GM23338 (cell line): Measurements from ENCODE around the gene SPRY2. TPM values are rescaled to one million over a fixed set of nuclear protein-coding genes. Genes with fewer than 3 reads are reported as not detected.

Source experiments
- ATAC-seq: fragments of 200-7000 bp; cut with Tn5 transposase; 3 replicates; pipeline ENCODE4 v1.9.1; 2020
- DNase-seq: peaks from one replicate; pipeline ENCODE4 v3.0.0-alpha.2; 2015; ENCODE audit warnings: low spot score
- H2AFZ ChIP-seq: fragments of 200-600 bp; sonication (generic); 2 replicates; pipeline ENCODE4 v1.8.0; 2016; ENCODE audit warnings: antibody characterized with exemption, mild to moderate bottlenecking, moderate library complexity
- H3F3A ChIP-seq: fragments of 200-600 bp; sonication (generic); replicated peaks from 2 replicates; pipeline ENCODE4 v1.8.0; 2017; ENCODE audit warnings: antibody characterized with exemption, mixed run types, low read depth
- H3K27ac ChIP-seq: fragments of 200-600 bp; sonication (generic); 2 replicates; pipeline ENCODE4 v1.6.1; 2016; ENCODE audit warnings: low read depth
- H3K27me3 ChIP-seq: fragments of 200-600 bp; sonication (generic); 2 replicates; pipeline ENCODE4 v1.8.0; 2016; ENCODE audit warnings: mild to moderate bottlenecking, mixed run types, moderate library complexity; ENCODE audit not compliant: insufficient read depth
- H3K36me3 ChIP-seq: fragments of 200-600 bp; sonication (generic); 2 replicates; pipeline ENCODE4 v1.8.0; 2016; ENCODE audit warnings: mild to moderate bottlenecking; ENCODE audit not compliant: insufficient read depth
- H3K4me1 ChIP-seq: fragments of 200-600 bp; sonication (generic); 2 replicates; pipeline ENCODE4 v1.8.0; 2016; ENCODE audit warnings: mild to moderate bottlenecking, moderate library complexity; ENCODE audit not compliant: insufficient read depth
- H3K4me2 ChIP-seq: fragments of 200-600 bp; sonication (generic); 2 replicates; pipeline ENCODE4 v1.7.1; 2017; ENCODE audit warnings: mixed run types
- H3K4me3 ChIP-seq: fragments of 200-600 bp; sonication (generic); 2 replicates; pipeline ENCODE4 v1.6.1; 2016; ENCODE audit warnings: mixed run types
- H3K79me2 ChIP-seq: fragments of 200-600 bp; sonication (generic); replicated peaks from 2 replicates; pipeline ENCODE4 v1.8.0; 2017; ENCODE audit warnings: mild to moderate bottlenecking; ENCODE audit not compliant: insufficient read depth
- H3K9me2 ChIP-seq: fragments of 200-600 bp; sonication (generic); 2 replicates; pipeline ENCODE4 v1.8.0; 2017; ENCODE audit not compliant: insufficient read depth
- H4K20me1 ChIP-seq: fragments of 200-600 bp; sonication (generic); replicated peaks from 2 replicates; pipeline ENCODE4 v1.8.0; 2017; ENCODE audit warnings: mild to moderate bottlenecking; ENCODE audit not compliant: insufficient read depth
- H3K27ac Mint-ChIP-seq: 2 replicates; pipeline ENCODE4 v1.8.0; 2020; ENCODE audit warnings: inconsistent platforms, mild to moderate bottlenecking, moderate library complexity, mixed read lengths
- H3K27me3 Mint-ChIP-seq: 3 replicates; pipeline ENCODE4 v1.8.0; 2022; ENCODE audit warnings: low read depth, mild to moderate bottlenecking, moderate library complexity, mixed read lengths, inconsistent platforms; ENCODE audit not compliant: insufficient read depth, poor library complexity
- H3K36me3 Mint-ChIP-seq: 3 replicates; pipeline ENCODE4 v1.8.0; 2021; ENCODE audit warnings: low read depth, mild to moderate bottlenecking, inconsistent platforms, moderate library complexity, mixed read lengths
- H3K4me1 Mint-ChIP-seq: 3 replicates; pipeline ENCODE4 v1.8.0; 2020; ENCODE audit warnings: mild to moderate bottlenecking, inconsistent platforms, mixed read lengths
- H3K4me3 Mint-ChIP-seq: 3 replicates; pipeline ENCODE4 v1.8.0; 2021; ENCODE audit warnings: moderate library complexity, mild to moderate bottlenecking, inconsistent platforms, mixed read lengths
- H3K9me3 Mint-ChIP-seq: 3 replicates; pipeline ENCODE4 v1.8.0; 2020; ENCODE audit warnings: moderate library complexity, mild to moderate bottlenecking, inconsistent platforms, mixed read lengths
- CREB1 ChIP-seq: fragments of 250-450 bp; sonication (Bioruptor Pico); IDR thresholded peaks from 2 replicates; pipeline ENCODE4 v1.5.0; 2020; ENCODE audit warnings: low read depth, mild to moderate bottlenecking, moderate library complexity
- ETS1 ChIP-seq: IDR thresholded peaks from 2 replicates; pipeline ENCODE4 v1.6.1; 2016; ENCODE audit warnings: antibody characterized with exemption
- EZH2 ChIP-seq: fragments of 200-600 bp; sonication (generic); IDR thresholded peaks from one replicate; pipeline ENCODE4 v1.8.0; 2017; ENCODE audit warnings: antibody characterized with exemption, mild to moderate bottlenecking, low read depth; ENCODE audit not compliant: unreplicated experiment
- EZH2phosphoT487 ChIP-seq: fragments of 200-600 bp; sonication (generic); IDR thresholded peaks from one replicate; pipeline ENCODE4 v1.8.1; 2018; ENCODE audit warnings: antibody characterized with exemption; ENCODE audit not compliant: unreplicated experiment
- JUNB ChIP-seq: IDR thresholded peaks from one replicate; pipeline ENCODE4 v1.6.1; 2016; ENCODE audit warnings: antibody characterized with exemption; ENCODE audit not compliant: unreplicated experiment
- NANOG ChIP-seq: IDR thresholded peaks from 2 replicates; pipeline ENCODE4 v1.6.1; 2016; ENCODE audit warnings: antibody characterized with exemption, borderline replicate concordance
- STAT1 ChIP-seq: IDR thresholded peaks from one replicate; pipeline ENCODE4 v1.6.1; 2016; ENCODE audit warnings: antibody characterized with exemption; ENCODE audit not compliant: unreplicated experiment
- ZNF114 ChIP-seq: fragments of 250-450 bp; sonication (Bioruptor Pico); IDR thresholded peaks from 2 replicates; pipeline ENCODE4 v1.5.0; 2020; ENCODE audit warnings: mild to moderate bottlenecking, moderate library complexity
- ZNF331 ChIP-seq: fragments of 250-450 bp; sonication (Bioruptor Pico); IDR thresholded peaks from 2 replicates; pipeline ENCODE4 v1.5.0; 2020; ENCODE audit warnings: low read depth, mild to moderate bottlenecking, moderate library complexity
- polyA plus RNA-seq: library from polyadenylated mRNA; unstranded; fragments of >200 nt; fragmentation: Nextera tagmentation; extraction: Ambion mirVana; gene quantifications from 2 replicates; pipeline ENCODE4 v1.2.1, GENCODE V29; 2016
- total RNA-seq: library from RNA; depleted of rRNA; stranded (reverse); fragments of >200 nt; shearing (Covaris generic); gene quantifications from 2 replicates; pipeline ENCODE4 v1.2.3, GENCODE V29; 2014
- TF ChIP-seq, protein P1 (sequence below): IDR thresholded peaks from one replicate; pipeline ENCODE4 v1.6.1; 2018; ENCODE audit warnings: antibody characterized with exemption; ENCODE audit not compliant: unreplicated experiment
- TF ChIP-seq, protein P2 (sequence below), 2 experiments: fragments of 200-600 bp in 1 of 2; sonication (generic) in 1 of 2; conservative IDR thresholded peaks; 2 replicates each; pipeline versions ENCODE4 v1.5.1 to v1.6.1; 2016 to 2017; ENCODE audit warnings: antibody characterized with exemption in 2 of 2, low read depth in 2 of 2, mild to moderate bottlenecking in 2 of 2, moderate library complexity in 1 of 2
- TF ChIP-seq, protein P3 (sequence below): fragments of 250-450 bp; sonication (Bioruptor Pico); IDR thresholded peaks from 2 replicates; pipeline ENCODE4 v1.5.0; 2020; ENCODE audit warnings: mild to moderate bottlenecking, moderate library complexity

Gene SPRY2
- total and polyA plus RNA-seq, 2 experiments from 2014 or later, result 21.5 to 39.1 TPM

DNA sequence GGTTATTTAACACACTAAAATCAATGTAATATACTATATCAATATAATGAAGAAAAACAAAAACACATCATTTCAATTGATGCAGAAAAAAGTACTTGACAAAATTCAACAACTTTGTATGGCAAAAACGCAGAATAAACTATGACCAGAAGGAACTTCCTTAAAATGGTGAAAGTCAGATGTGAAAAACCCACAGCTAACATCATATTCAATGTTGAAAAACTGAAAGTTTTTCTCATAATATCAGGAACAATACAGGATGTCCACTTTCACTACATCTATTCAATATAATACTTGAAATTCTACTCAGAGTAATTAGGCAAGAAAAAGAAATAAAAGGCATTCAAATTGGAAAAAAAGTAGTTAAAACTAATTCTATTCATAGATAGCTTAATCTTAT is 50.3 kb downstream of the SPRY2 start:
- Mint-ChIP-seq H3K9me3 (peaks cover 8% of the 10 kb centered on the region; the same call in 1 of the 3 replicates), H3K36me3 (peaks cover 3% of the 10 kb centered on the region; the same call in 1 of the 3 replicates), H3K27ac (no peak overlapping the region), H3K4me1 (peaks cover 5% of the 10 kb centered on the region; the same call in 1 of the 3 replicates), H3K27me3 (peaks cover 2% of the 10 kb centered on the region), H3K4me3 (no peak overlapping the region)
- Histone ChIP-seq H3K4me1 (0 out of 2 replicates have a peak, but pooled peaks cover 1% of the 10 kb centered on the region), H3K79me2 (no peaks in the 10 kb centered on the region), H3K4me2 (no peak overlapping the region), H3K27ac (no peak overlapping the region), H3K27me3 (no peaks in the 10 kb centered on the region), H3K4me3 (no peak overlapping the region), H2AFZ (no peak overlapping the region), H3K36me3 (no peaks in the 10 kb centered on the region), H4K20me1 (no peaks in the 10 kb centered on the region), H3F3A (peaks cover 2% of the 10 kb centered on the region; the same call in 1 of the 2 replicates), H3K9me2 (no peaks in the 10 kb centered on the region)
- TF ChIP-seq, protein P1, sequence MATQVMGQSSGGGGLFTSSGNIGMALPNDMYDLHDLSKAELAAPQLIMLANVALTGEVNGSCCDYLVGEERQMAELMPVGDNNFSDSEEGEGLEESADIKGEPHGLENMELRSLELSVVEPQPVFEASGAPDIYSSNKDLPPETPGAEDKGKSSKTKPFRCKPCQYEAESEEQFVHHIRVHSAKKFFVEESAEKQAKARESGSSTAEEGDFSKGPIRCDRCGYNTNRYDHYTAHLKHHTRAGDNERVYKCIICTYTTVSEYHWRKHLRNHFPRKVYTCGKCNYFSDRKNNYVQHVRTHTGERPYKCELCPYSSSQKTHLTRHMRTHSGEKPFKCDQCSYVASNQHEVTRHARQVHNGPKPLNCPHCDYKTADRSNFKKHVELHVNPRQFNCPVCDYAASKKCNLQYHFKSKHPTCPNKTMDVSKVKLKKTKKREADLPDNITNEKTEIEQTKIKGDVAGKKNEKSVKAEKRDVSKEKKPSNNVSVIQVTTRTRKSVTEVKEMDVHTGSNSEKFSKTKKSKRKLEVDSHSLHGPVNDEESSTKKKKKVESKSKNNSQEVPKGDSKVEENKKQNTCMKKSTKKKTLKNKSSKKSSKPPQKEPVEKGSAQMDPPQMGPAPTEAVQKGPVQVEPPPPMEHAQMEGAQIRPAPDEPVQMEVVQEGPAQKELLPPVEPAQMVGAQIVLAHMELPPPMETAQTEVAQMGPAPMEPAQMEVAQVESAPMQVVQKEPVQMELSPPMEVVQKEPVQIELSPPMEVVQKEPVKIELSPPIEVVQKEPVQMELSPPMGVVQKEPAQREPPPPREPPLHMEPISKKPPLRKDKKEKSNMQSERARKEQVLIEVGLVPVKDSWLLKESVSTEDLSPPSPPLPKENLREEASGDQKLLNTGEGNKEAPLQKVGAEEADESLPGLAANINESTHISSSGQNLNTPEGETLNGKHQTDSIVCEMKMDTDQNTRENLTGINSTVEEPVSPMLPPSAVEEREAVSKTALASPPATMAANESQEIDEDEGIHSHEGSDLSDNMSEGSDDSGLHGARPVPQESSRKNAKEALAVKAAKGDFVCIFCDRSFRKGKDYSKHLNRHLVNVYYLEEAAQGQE, result no peak
- TF ChIP-seq JUNB (no peak), ZNF114 (CRISPR knock-in tag) (no peak), STAT1 (no peak), EZH2phosphoT487 (no peak), ETS1 (no peak), ZNF331 (CRISPR knock-in tag) (no peak), CREB1 (CRISPR knock-in tag) (no peak), EZH2 (no peak), NANOG (no peak)
- TF ChIP-seq, protein P2, sequence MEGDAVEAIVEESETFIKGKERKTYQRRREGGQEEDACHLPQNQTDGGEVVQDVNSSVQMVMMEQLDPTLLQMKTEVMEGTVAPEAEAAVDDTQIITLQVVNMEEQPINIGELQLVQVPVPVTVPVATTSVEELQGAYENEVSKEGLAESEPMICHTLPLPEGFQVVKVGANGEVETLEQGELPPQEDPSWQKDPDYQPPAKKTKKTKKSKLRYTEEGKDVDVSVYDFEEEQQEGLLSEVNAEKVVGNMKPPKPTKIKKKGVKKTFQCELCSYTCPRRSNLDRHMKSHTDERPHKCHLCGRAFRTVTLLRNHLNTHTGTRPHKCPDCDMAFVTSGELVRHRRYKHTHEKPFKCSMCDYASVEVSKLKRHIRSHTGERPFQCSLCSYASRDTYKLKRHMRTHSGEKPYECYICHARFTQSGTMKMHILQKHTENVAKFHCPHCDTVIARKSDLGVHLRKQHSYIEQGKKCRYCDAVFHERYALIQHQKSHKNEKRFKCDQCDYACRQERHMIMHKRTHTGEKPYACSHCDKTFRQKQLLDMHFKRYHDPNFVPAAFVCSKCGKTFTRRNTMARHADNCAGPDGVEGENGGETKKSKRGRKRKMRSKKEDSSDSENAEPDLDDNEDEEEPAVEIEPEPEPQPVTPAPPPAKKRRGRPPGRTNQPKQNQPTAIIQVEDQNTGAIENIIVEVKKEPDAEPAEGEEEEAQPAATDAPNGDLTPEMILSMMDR (conservative IDR thresholded peaks at IDR 0.05; ENCODE audit: low read depth in 2 of 2), result no peak
- TF ChIP-seq, protein P3, sequence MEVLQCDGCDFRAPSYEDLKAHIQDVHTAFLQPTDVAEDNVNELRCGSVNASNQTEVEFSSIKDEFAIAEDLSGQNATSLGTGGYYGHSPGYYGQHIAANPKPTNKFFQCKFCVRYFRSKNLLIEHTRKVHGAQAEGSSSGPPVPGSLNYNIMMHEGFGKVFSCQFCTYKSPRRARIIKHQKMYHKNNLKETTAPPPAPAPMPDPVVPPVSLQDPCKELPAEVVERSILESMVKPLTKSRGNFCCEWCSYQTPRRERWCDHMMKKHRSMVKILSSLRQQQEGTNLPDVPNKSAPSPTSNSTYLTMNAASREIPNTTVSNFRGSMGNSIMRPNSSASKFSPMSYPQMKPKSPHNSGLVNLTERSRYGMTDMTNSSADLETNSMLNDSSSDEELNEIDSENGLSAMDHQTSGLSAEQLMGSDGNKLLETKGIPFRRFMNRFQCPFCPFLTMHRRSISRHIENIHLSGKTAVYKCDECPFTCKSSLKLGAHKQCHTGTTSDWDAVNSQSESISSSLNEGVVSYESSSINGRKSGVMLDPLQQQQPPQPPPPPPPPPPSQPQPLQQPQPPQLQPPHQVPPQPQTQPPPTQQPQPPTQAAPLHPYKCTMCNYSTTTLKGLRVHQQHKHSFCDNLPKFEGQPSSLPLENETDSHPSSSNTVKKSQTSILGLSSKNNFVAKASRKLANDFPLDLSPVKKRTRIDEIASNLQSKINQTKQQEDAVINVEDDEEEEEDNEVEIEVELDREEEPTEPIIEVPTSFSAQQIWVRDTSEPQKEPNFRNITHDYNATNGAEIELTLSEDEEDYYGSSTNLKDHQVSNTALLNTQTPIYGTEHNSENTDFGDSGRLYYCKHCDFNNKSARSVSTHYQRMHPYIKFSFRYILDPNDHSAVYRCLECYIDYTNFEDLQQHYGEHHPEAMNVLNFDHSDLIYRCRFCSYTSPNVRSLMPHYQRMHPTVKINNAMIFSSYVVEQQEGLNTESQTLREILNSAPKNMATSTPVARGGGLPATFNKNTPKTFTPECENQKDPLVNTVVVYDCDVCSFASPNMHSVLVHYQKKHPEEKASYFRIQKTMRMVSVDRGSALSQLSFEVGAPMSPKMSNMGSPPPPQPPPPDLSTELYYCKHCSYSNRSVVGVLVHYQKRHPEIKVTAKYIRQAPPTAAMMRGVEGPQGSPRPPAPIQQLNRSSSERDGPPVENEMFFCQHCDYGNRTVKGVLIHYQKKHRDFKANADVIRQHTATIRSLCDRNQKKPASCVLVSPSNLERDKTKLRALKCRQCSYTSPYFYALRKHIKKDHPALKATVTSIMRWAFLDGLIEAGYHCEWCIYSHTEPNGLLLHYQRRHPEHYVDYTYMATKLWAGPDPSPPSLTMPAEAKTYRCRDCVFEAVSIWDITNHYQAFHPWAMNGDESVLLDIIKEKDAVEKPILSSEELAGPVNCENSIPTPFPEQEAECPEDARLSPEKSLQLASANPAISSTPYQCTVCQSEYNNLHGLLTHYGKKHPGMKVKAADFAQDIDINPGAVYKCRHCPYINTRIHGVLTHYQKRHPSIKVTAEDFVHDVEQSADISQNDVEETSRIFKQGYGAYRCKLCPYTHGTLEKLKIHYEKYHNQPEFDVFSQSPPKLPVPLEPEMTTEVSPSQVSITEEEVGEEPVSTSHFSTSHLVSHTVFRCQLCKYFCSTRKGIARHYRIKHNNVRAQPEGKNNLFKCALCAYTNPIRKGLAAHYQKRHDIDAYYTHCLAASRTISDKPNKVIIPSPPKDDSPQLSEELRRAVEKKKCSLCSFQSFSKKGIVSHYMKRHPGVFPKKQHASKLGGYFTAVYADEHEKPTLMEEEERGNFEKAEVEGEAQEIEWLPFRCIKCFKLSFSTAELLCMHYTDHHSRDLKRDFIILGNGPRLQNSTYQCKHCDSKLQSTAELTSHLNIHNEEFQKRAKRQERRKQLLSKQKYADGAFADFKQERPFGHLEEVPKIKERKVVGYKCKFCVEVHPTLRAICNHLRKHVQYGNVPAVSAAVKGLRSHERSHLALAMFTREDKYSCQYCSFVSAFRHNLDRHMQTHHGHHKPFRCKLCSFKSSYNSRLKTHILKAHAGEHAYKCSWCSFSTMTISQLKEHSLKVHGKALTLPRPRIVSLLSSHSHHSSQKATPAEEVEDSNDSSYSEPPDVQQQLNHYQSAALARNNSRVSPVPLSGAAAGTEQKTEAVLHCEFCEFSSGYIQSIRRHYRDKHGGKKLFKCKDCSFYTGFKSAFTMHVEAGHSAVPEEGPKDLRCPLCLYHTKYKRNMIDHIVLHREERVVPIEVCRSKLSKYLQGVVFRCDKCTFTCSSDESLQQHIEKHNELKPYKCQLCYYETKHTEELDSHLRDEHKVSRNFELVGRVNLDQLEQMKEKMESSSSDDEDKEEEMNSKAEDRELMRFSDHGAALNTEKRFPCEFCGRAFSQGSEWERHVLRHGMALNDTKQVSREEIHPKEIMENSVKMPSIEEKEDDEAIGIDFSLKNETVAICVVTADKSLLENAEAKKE, result no peak
- ATAC-seq (no peak), DNase-seq (no peak)
